Fibroblast of mammary gland (primary cell): Measurements from ENCODE around the gene KHNYN.
"Not testable (repeated sequence)": the region's sequence is repeated elsewhere in the genome, so short reads cannot be mapped to it uniquely, and the experiment has no call there.

ENCODE experiments used
- DNase-seq: peaks from one replicate; pipeline ENCODE4 v3.0.0-alpha.2; 2010; ENCODE audit warnings: low read depth
- H3K4me3 ChIP-seq: 2 replicates; pipeline ENCODE4 v1.5.1; 2011; ENCODE audit warnings: low read depth, mild to moderate bottlenecking, low read length, moderate library complexity; ENCODE audit not compliant: control insufficient read depth
- CTCF ChIP-seq: conservative IDR thresholded peaks from 2 replicates; pipeline ENCODE4 v1.5.1; 2011; ENCODE audit warnings: low read depth, low read length, inconsistent platforms; ENCODE audit not compliant: control insufficient read depth, insufficient read depth

KHNYN gene

GRCh38 chr14:24429395-24430142 is at the start of gene KHNYN, which contains the start of gene CBLN3:
TSS of gene KHNYN (plus strand) at chr14:24429954. CDS start at chr14:24430731, 777 bp downstream.
TSS of gene CBLN3 (minus strand) at chr14:24429668. CDS start at chr14:24429054, 614 bp downstream.
- TF ChIP-seq CTCF: no peak
- peak; percentile 91 for DNase-seq
- peak within 1 kb of the TSS; percentile 89 for H3K4me3 ChIP-seq

- DNase-seq: no peak
- no peak overlapping the region for H3K4me3 ChIP-seq
- TF ChIP-seq CTCF: no peak
These were observed 48.2 kb upstream of the KHNYN start for GRCh38 chr14:24381363-24382063.

GRCh38 chr14:24382064-24382371 is 47.7 kb upstream of the KHNYN start:
- TF ChIP-seq CTCF: no peak
- no peak for DNase-seq
- H3K4me3 ChIP-seq: no peak overlapping the region

- no peak for TF ChIP-seq CTCF
- no peak overlapping the region for H3K4me3 ChIP-seq
- DNase-seq: no peak
These were observed 45.6 kb upstream of the KHNYN start for GRCh38 chr14:24384169-24384568.

- TF ChIP-seq CTCF: no peak
- DNase-seq: no peak
These were observed 44.2 kb upstream of the KHNYN start for GRCh38 chr14:24385524-24385923.

GRCh38 chr14:24387009-24387345 is 42.8 kb upstream of the KHNYN start:
- no peak for DNase-seq
- H3K4me3 ChIP-seq: no peak overlapping the region
- no peak for TF ChIP-seq CTCF

More at GRCh38 chr14:24385524-24385923, 44.2 kb upstream of the KHNYN start:
- no peak overlapping the region for H3K4me3 ChIP-seq

- not testable (repeated sequence) for H3K4me3 ChIP-seq, DNase-seq
These were observed 42.2 kb upstream of the KHNYN start for GRCh38 chr14:24387579-24387978.
